NCI-H2171 treated with DMSO at 0.1 percent for 48 hours (cell line): Measurements from ENCODE around the gene CIB4.

ENCODE experiments used
- DNase-seq: peaks from one replicate; lab custom pipeline; 2025; lab: John Stamatoyannopoulos, UW

Gene CIB4

GRCh38 chr2:26550276-26551015 lies 90.7 kb downstream of the CIB4 start:
- DNase-seq = peak; percentile 37

- DNase-seq = no peak
Measured at GRCh38 chr2:26542676-26543505, 98.3 kb downstream of the CIB4 start.

DNA sequence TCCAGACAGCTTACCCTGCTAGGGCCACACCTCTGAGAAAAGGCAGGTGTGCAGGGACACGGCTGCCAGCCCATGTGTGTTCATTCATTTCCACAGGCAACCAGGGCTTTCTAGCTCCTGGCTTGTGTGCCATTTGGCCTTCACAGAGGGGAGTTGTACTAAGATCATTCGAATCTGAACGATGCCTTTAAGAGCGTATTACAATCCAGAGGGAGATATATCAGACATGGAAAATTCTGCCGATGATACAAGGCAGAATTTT lies 99.0 kb downstream of the CIB4 start:
- DNase-seq = peak; percentile 52

GRCh38 chr2:26541401-26542193 lies 99.6 kb downstream of the CIB4 start:
- DNase-seq = peak; percentile 72

GRCh38 chr2:26540961-26541360 lies 100.2 kb downstream of the CIB4 start:
- peak; percentile 25 for DNase-seq

GRCh38 chr2:26540306-26540705 lies 100.9 kb downstream of the CIB4 start:
- DNase-seq = no peak

DNA sequence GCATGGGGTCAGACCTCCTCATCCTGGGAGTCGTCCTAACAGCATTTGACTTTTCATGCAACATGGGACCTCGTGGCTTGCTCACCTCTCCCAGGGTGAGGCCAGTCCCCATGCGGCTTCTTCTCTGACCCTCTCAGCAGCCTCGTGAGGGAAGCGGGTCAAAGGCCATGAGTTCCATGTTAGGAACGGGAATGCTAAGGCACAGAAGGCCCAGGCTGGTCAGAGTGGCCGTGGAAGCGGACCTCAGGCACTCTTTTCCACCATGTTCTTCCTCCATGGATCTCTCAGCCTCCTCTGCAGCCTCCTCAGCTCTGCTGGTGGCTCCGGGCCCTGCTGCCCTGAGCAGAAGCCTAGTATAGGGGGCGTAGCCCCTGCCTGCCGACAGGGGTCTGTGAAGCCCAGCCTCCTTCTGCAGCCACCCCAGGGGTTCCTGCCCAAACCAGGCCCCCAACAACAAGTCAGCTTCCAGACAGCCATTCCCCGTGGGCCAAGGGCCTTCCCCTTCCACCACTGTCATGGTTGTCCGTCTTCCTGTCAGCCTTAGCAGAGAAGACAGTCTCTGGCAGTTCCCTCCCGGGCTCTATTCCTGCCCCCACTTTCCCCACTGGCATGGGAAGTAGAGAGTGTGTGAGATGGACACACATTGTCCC lies 103.2 kb downstream of the CIB4 start:
- DNase-seq = no peak

DNA sequence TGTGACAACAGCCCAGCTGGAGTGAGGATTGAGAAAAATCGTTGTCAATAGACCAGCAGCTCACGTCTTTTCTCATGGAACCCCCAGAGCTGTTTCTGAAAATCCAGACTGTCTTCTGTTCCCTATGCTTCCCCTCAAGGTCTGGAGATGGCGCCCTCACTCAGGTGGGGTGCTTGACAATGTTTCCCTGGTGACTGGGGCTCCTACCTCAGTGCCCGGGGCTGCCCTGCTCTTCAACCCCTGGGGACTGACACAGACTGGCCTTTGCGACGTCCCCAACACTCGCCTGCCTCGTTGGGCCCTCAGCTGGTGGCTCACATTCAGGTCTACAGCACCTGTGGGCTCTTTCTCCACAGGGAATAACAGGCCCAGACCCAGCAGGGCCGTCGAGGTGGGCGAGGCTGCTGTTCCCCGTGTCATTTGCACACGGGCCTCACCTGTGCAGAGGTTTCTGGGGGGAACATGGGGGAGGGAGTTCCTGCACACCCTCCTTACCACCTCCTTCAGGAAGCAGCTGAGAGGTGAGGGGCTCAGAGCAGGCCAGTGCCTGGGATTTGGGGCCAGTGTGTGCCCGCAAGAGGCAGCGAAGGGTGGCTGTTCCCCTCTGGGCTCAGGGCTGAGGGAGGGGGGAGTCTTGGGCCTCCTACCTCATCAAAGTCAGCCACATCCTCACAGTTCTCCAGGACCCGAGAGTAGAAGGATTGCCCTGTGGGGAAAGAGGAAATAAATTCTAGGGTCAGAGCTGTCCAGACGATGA lies 103.9 kb downstream of the CIB4 start:
- no peak for DNase-seq

- DNase-seq = no peak
Measured at GRCh38 chr2:26536371-26537068, 104.6 kb downstream of the CIB4 start.

DNA sequence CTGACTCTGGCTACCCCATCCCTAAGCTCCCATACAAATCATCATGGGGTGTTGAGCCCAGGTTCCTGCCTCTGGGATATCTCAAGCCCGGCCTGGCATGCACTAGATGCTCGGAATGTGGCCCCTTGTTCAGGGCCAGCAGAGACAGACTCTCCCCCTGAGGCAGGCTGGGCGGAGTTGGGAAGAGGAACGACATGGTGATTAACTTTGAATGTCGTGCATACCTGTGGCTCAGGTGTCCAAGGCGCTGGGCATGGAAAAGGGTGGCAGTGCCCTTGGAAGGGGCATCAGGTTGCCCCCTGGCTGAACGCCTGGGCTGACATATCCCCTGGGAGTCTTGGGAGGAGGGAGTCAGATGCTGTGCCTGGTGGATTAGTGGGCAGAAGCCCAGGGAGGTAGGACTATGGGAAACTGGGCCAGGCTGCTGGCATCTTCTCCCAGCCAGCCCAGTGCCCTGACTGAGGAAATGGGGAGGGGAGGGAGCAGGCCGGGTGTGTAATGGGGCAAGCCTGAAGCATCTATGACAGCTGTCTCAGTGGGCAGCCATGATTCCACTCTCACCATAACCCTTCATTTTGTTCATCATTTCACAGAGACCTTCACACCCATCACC lies 105.4 kb downstream of the CIB4 start:
- DNase-seq = no peak

DNA sequence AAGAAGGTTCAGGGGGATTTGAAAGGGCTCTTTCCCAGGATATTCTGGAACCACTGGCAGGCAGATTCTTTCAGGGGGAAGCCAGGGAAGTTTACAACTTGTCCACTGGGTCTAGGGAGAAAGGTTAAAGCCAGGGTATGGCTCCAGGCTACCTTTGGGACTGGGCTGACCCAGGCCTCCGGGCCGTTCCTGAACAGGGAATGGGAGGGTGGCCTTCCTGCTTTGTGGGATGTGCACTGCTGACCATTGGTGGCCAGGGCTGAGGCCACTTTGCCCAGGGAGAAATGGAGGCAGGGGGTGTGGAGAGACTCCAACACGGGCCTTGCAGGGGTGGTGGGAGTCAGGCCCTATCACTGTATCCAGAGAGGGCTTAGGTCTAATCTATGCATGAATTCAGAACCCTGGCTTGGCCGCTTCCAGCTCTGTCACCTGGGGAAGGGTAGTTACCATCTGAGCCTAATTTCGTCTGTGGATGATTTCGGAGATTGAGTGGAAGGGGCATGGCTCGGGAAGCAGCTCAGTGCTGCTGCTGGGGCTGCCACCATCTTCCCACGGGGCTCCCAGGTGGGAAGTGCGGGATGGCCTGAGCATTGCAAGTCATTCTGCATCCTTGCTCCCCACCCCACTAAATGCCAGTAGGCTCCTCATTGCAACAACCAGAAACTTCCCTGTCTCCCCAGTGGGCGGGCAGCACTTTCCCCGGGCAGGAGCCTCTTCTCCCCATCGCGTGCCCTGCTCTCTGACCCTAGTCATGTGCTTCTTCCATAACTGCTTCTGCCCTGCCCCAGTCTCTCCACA lies 106.1 kb downstream of the CIB4 start:
- no peak for DNase-seq

GRCh38 chr2:26534098-26534864 lies 106.9 kb downstream of the CIB4 start:
- DNase-seq = peak; percentile 16

DNA sequence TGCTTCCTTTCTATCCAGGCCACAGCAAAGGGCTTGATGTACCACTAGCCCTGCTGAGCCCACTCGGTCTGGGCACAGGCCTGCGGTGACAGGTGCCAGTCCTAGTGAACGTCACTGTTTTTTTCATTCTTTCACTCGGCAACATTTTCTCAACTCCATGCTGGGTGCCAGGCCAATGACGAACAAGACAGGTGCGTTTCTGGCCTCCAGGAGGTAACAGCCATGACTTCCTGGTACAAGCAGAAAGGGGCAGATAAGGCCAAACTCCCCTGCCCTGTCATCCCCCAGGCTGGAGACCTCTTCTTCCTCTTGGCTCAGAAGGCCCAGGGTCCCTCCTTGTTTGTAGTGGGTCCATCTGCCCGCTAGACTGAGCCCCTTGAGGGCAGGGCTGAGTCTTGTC lies 107.5 kb downstream of the CIB4 start:
- no peak for DNase-seq

DNA sequence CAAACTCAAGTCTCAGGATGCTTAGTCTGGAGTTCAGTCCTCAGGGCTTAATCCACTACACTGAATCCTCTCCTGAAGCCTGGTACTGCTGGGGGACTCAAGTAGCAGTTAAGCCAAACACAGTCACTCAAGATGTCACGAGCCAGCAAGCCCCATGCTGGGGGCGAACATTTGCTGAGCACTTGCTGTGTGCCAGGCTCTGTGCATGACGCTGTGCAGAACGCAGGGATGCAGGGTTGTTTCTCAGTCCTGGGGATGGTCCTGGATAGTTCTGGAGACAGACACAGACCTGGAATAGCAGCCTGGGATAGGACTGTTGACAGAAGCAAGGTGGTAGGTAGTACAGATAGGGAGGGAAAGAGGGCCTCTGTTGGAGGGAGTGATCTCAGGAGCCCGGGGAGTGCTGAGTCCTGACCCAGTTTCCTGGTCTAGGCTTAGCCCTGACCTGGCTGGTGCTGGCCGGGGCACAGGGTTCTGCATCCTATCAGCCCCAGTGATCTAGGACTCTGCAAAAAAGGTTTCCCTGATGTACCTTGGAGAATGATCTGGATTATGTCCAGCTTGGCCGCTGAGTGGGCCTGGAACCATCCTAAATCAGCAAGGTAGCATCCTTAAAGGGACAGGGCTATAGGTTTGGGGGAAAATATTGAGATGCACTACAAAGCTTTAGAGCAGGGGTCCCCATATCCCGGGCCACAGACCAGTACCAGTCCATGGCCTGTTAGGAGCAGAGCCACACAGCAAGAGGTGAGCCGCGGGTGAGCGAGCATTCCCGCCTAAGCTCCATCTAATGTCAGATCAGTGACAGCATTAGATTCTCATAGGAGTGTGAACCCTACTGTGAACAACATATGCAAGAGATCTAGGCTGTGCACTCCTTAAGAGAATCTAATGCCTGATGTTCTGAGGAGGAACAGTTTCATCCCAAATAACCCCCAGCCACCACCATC lies 108.6 kb downstream of the CIB4 start:
- DNase-seq = no peak
